ENCODE data around the gene POLA1. TPM values are rescaled to one million over a fixed set of nuclear protein-coding genes. Genes with fewer than 3 reads are reported as not detected.

The POLA1 gene
- 15.5 and 18.7 TPM in 2 replicates for total RNA-seq

GRCh38 chrX:24693453-24694202 lies at the start of gene POLA1:
Gene POLA1 (plus strand): TSS chrX:24693918. CDS start chrX:24693962, 44 bp downstream.
- CTCF ChIA-PET = no interaction called here

GRCh38 chrX:24646006-24646405 lies 47.7 kb upstream of the POLA1 start:
- CTCF ChIA-PET = no interaction called here
- H3K27me3 Mint-ChIP-seq = peaks cover 16% of the 10 kb centered on the region
- H3K27ac Mint-ChIP-seq = no peak overlapping the region
- DNase-seq = no peak
- intact Hi-C loops (cut with micrococcal nuclease) = no loop called here
- peak overlapping the region; percentile 60 for H3K4me3 Mint-ChIP-seq
- ATAC-seq (ENCODE audit: low read depth) = no peak
- H3K9me3 Mint-ChIP-seq = no peaks in the 10 kb centered on the region
- H3K4me1 Mint-ChIP-seq = peaks cover 20% of the 10 kb centered on the region
- no peaks in the 10 kb centered on the region for H3K36me3 Mint-ChIP-seq (ENCODE audit: low read depth)
- TF ChIP-seq CTCF (IDR thresholded peaks at IDR 0.05) = no peak
- POLR2A ChIA-PET = no interaction called here

More at GRCh38 chrX:24693453-24694202, at the start of gene POLA1:
- Mint-ChIP-seq H3K4me1 (peaks cover 9% of the 10 kb centered on the region), H3K27ac (peak within 1 kb of the TSS; percentile 87), H3K4me3 (peak within 1 kb of the TSS; percentile 92), H3K36me3 (ENCODE audit: low read depth) (peaks cover 2% of the 10 kb centered on the region), H3K27me3 (no peaks in the 10 kb centered on the region), H3K9me3 (no peaks in the 10 kb centered on the region)
- POLR2A ChIA-PET = no interaction called here
- ATAC-seq (ENCODE audit: low read depth) = peak; percentile 94
- DNase-seq = peak; percentile 64
- intact Hi-C loops (cut with micrococcal nuclease) = loop anchor here (5.0 kb wide), 1 partner anchor 1031 kb away; no protein-coding TSS in a partner anchor
- TF ChIP-seq CTCF (IDR thresholded peaks at IDR 0.05) = no peak

GRCh38 chrX:24646745-24647182 lies 47.0 kb upstream of the POLA1 start:
- no peak for DNase-seq

GRCh38 chrX:24647257-24648058 lies 46.3 kb upstream of the POLA1 start, which contains the start of gene PCYT1B:
Gene PCYT1B (minus strand): TSS chrX:24647347. CDS start chrX:24647105, 242 bp downstream.
- Mint-ChIP-seq H3K36me3 (ENCODE audit: low read depth) (no peaks in the 10 kb centered on the region), H3K4me3 (peak within 1 kb of the TSS; percentile 80), H3K4me1 (peaks cover 20% of the 10 kb centered on the region), H3K27me3 (peaks cover 16% of the 10 kb centered on the region), H3K27ac (no peak within 1 kb of the TSS), H3K9me3 (no peaks in the 10 kb centered on the region)
- no peak for TF ChIP-seq CTCF (IDR thresholded peaks at IDR 0.05)
- peak; percentile 18 for DNase-seq
- ATAC-seq (ENCODE audit: low read depth) = peak; percentile 94
- POLR2A ChIA-PET = no interaction called here
- intact Hi-C loops (cut with micrococcal nuclease) = no loop called here
- CTCF ChIA-PET = no interaction called here

More at GRCh38 chrX:24646745-24647182, 47.0 kb upstream of the POLA1 start:
- Mint-ChIP-seq H3K4me1 (peaks cover 20% of the 10 kb centered on the region), H3K36me3 (ENCODE audit: low read depth) (no peaks in the 10 kb centered on the region), H3K27me3 (peaks cover 16% of the 10 kb centered on the region), H3K9me3 (no peaks in the 10 kb centered on the region), H3K4me3 (peak overlapping the region; percentile 80), H3K27ac (no peak overlapping the region)
- ChIA-PET POLR2A (no interaction called here), CTCF (no interaction called here)
- TF ChIP-seq CTCF (IDR thresholded peaks at IDR 0.05) = no peak
- peak; percentile 23 for ATAC-seq (ENCODE audit: low read depth)
- intact Hi-C loops (cut with micrococcal nuclease) = no loop called here

- intact Hi-C loops (cut with micrococcal nuclease) = no loop called here
- TF ChIP-seq CTCF (IDR thresholded peaks at IDR 0.05) = no peak
- DNase-seq (no peak), ATAC-seq (ENCODE audit: low read depth) (no peak)
- Mint-ChIP-seq H3K4me1 (peaks cover 20% of the 10 kb centered on the region), H3K27me3 (peaks cover 16% of the 10 kb centered on the region), H3K27ac (no peak overlapping the region), H3K4me3 (no peak overlapping the region), H3K9me3 (no peaks in the 10 kb centered on the region), H3K36me3 (ENCODE audit: low read depth) (no peaks in the 10 kb centered on the region)
- ChIA-PET CTCF (no interaction called here), POLR2A (no interaction called here)
These were observed 45.2 kb upstream of the POLA1 start for GRCh38 chrX:24648495-24648894.
